ENCODE results near the gene DLX4. TPM values are rescaled to one million over a fixed set of nuclear protein-coding genes. Genes with fewer than 3 reads are reported as not detected.

Gene DLX4
- total RNA-seq, 1 experiment from 2014 or later, result 2.5 TPM

DNA sequence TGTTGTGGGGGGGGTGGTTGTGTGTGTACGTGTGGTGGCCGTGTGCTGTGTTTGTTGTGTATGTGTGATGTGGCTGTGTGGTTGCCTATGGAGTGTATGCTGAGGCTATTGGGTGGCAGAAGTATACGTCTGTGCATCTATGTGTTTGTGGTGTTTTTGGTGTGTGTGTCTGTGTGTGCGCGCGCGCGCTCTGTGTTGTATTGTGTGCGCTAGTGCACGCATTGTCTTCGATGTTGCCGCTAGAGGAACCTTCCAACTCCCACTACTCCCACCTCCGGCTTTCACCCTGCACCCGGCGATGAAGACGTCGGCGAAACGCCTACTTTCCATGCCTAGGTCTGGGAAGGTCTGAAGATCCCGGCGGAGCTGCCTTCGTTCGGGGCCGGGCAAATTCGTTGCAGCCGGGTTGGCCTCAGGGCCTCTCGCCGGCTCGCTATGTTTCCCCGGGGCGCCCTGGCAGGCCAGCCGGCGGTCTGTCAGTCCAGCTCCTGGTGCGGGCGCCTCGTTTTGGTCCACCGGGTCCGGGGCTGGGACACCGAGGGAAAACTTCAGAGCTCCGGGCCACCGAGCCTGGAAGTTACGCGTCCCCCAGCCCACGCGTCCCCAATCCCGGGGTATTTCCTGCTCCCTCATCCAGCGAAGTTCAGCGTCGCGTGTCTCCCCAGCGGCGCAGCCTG, 5.2 kb upstream of the DLX4 start:
- Mint-ChIP-seq H3K27ac (no peak overlapping the region), H3K36me3 (ENCODE audit: insufficient read depth in 1 of 3, low read depth in 3 of 3) (no peaks in the 10 kb centered on the region; a peak in 2 of 7 replicates), H3K9me3 (peaks cover 0 to 12% of the 10 kb centered on the region in 2 experiments; a peak in 3 of 5 replicates), H3K27me3 (ENCODE audit: low read depth) (peaks cover 98% of the 10 kb centered on the region), H3K4me3 (peak overlapping the region; percentile 17 to 75; a peak in 4 of 5 replicates), H3K4me1 (peaks cover 34 to 45% of the 10 kb centered on the region in 2 experiments)
- no peak overlapping the region for H3K9ac ChIP-seq (ENCODE audit: extremely low read depth, insufficient read length, low read length)
- H3K23me2 ChIP-seq (ENCODE audit: insufficient read length, low read depth, low read length, poor library complexity, severe bottlenecking), result peaks cover 8% of the 10 kb centered on the region
- H3K14ac ChIP-seq (ENCODE audit: insufficient read depth, low read length), result no peak overlapping the region
- DNase-seq, result peak; percentile 69
- no peaks in the 10 kb centered on the region for H3K79me1 ChIP-seq (ENCODE audit: insufficient read depth, low read depth, low read length, poor library complexity, severe bottlenecking)
- peaks cover 67% of the 10 kb centered on the region for H3K27me3 ChIP-seq (ENCODE audit: insufficient read depth, low read length)
- no peaks in the 10 kb centered on the region for H3K79me2 ChIP-seq (ENCODE audit: insufficient read depth, low read length)
- H4K8ac ChIP-seq (replicated peaks; ENCODE audit: insufficient read length, low read depth, low read length), result no peak overlapping the region
- WGBS (ENCODE audit: extremely low coverage, insufficient read length, low lambda C conversion rate), result no CpG with 5 or more reads among the region's 52 CpGs
- H3K27ac ChIP-seq (ENCODE audit: insufficient read length, low read depth, low read length), result no peak overlapping the region
- H2BK15ac ChIP-seq (ENCODE audit: low read depth, low read length), result no peak overlapping the region
- no peak overlapping the region for H2BK12ac ChIP-seq (ENCODE audit: insufficient read length, low read depth, low read length)
- no peak overlapping the region for H3K23ac ChIP-seq (ENCODE audit: insufficient read length, low read depth, low read length)
- no peak overlapping the region for H3T11ph ChIP-seq (ENCODE audit: low read length)
- no peaks in the 10 kb centered on the region for H3K9me3 ChIP-seq (ENCODE audit: control insufficient read depth, low read depth, low read length)
- H2BK5ac ChIP-seq (ENCODE audit: insufficient read length, low read length), result no peak overlapping the region
- H4K20me1 ChIP-seq (ENCODE audit: control insufficient read depth, insufficient read depth, insufficient read length), result no peaks in the 10 kb centered on the region
- no peak overlapping the region for H4K91ac ChIP-seq (ENCODE audit: insufficient read length, low read depth, low read length)
- no peak overlapping the region for H3K4ac ChIP-seq (ENCODE audit: low read depth, low read length)
- H2BK120ac ChIP-seq (ENCODE audit: low read depth, low read length, poor library complexity, severe bottlenecking), result no peak overlapping the region
- no peak for TF ChIP-seq CTCF (conservative IDR thresholded peaks at IDR 0.05)
- no peak overlapping the region for H3K56ac ChIP-seq (ENCODE audit: insufficient read length, low read depth, low read length)
- no peaks in the 10 kb centered on the region for H3K4me1 ChIP-seq (ENCODE audit: insufficient read depth, low read length)
- H2AK5ac ChIP-seq (ENCODE audit: insufficient read length, low read length), result no peak overlapping the region
- H3K18ac ChIP-seq (ENCODE audit: insufficient read length, low read depth, low read length), result no peak overlapping the region
- peak overlapping the region; percentile 37 for H3K4me2 ChIP-seq (ENCODE audit: insufficient read depth, insufficient read length, low read length)
- no peak overlapping the region for H2AFZ ChIP-seq (ENCODE audit: low read length)
- no peak overlapping the region for H4K5ac ChIP-seq (ENCODE audit: insufficient read length, low read depth, low read length)
- H2BK20ac ChIP-seq (ENCODE audit: low read depth, low read length, poor library complexity, severe bottlenecking), result no peak overlapping the region

Data from H9 (cell line).